Measurements from ENCODE around the gene MPDZ. TPM values are rescaled to one million over a fixed set of nuclear protein-coding genes. Genes with fewer than 3 reads are reported as not detected.

The MPDZ gene
- total RNA-seq, 1 donor from 2014 or later, result 56.3 TPM

GRCh38 chr9:13179257-13179656 lies 100.2 kb downstream of the MPDZ start:
- no peak for DNase-seq (ENCODE audit: low read depth, low spot score)

GRCh38 chr9:13175732-13176131 lies 103.8 kb downstream of the MPDZ start:
- DNase-seq (ENCODE audit: low read depth, low spot score), result no peak

- DNase-seq (ENCODE audit: low read depth, low spot score), result no peak
Observed at GRCh38 chr9:13174906-13175639, 104.4 kb downstream of the MPDZ start.

GRCh38 chr9:13173553-13173952 lies 105.9 kb downstream of the MPDZ start:
- no peak for DNase-seq (ENCODE audit: low read depth, low spot score)

GRCh38 chr9:13171261-13171660 lies 108.2 kb downstream of the MPDZ start:
- DNase-seq (ENCODE audit: low read depth, low spot score), result no peak

- DNase-seq (ENCODE audit: low read depth, low spot score), result no peak
Observed at GRCh38 chr9:13166996-13167395, 112.5 kb downstream of the MPDZ start.

- DNase-seq (ENCODE audit: low read depth, low spot score), result no peak
Observed at GRCh38 chr9:13165956-13166355, 113.5 kb downstream of the MPDZ start.

GRCh38 chr9:13165236-13165945 lies 114.1 kb downstream of the MPDZ start:
- no peak for DNase-seq (ENCODE audit: low read depth, low spot score)

- DNase-seq (ENCODE audit: low read depth, low spot score), result no peak
Observed at GRCh38 chr9:13163946-13164345, 115.5 kb downstream of the MPDZ start.

- no peak for DNase-seq (ENCODE audit: low read depth, low spot score)
Observed at GRCh38 chr9:13163287-13163686, 116.2 kb downstream of the MPDZ start.

GRCh38 chr9:13160051-13160450 lies 119.4 kb downstream of the MPDZ start:
- DNase-seq (ENCODE audit: low read depth, low spot score), result no peak

- no peak for DNase-seq (ENCODE audit: low read depth, low spot score)
Observed at GRCh38 chr9:13158986-13159385, 120.5 kb downstream of the MPDZ start.

GRCh38 chr9:13151489-13151888 lies 128.0 kb downstream of the MPDZ start:
- DNase-seq (ENCODE audit: low read depth, low spot score), result no peak

GRCh38 chr9:13149454-13149853 lies 130.0 kb downstream of the MPDZ start:
- no peak for DNase-seq (ENCODE audit: low read depth, low spot score)

- DNase-seq (ENCODE audit: low read depth, low spot score), result no peak
Observed at GRCh38 chr9:13146840-13147239, 132.7 kb downstream of the MPDZ start.

GRCh38 chr9:13145340-13145739 lies 134.2 kb downstream of the MPDZ start:
- DNase-seq (ENCODE audit: low read depth, low spot score), result no peak

GRCh38 chr9:13144166-13144775 lies 135.2 kb downstream of the MPDZ start:
- no peak for DNase-seq (ENCODE audit: low read depth, low spot score)

- no peak for DNase-seq (ENCODE audit: low read depth, low spot score)
Observed at GRCh38 chr9:13143281-13143680, 136.2 kb downstream of the MPDZ start.

GRCh38 chr9:13142776-13143175 lies 136.7 kb downstream of the MPDZ start:
- no peak for DNase-seq (ENCODE audit: low read depth, low spot score)

- DNase-seq (ENCODE audit: low read depth, low spot score), result no peak
Observed at GRCh38 chr9:13141629-13142028, 137.9 kb downstream of the MPDZ start.

GRCh38 chr9:13140843-13141592 lies 138.5 kb downstream of the MPDZ start:
- DNase-seq (ENCODE audit: low read depth, low spot score), result no peak

- DNase-seq (ENCODE audit: low read depth, low spot score), result peak; percentile 83
Observed at GRCh38 chr9:13139641-13140171, 139.8 kb downstream of the MPDZ start.

All from pulmonary artery endothelial cell (primary cell).